GM21360 (cell line): ENCODE measurements around the gene GALNT9.
"Not testable (repeated sequence)": the region's sequence is repeated elsewhere in the genome, so short reads cannot be mapped to it uniquely, and the experiment has no call there.

Source experiments
- ATAC-seq: cut with Tn5 transposase; IDR thresholded peaks from one replicate; pipeline ENCODE4 v1.9.1; 2021; ENCODE audit warnings: mild to moderate bottlenecking, moderate library complexity; ENCODE audit not compliant: unreplicated experiment

GALNT9 gene

GRCh38 chr12:132149526-132149925 is 179.9 kb downstream of the GALNT9 start:
- ATAC-seq, result not testable (repeated sequence)

- no peak for ATAC-seq
Measured at GRCh38 chr12:132148368-132149045, 180.9 kb downstream of the GALNT9 start.

GRCh38 chr12:132147423-132148367 is 181.7 kb downstream of the GALNT9 start:
- ATAC-seq, result no peak

GRCh38 chr12:132146772-132147422 is 182.5 kb downstream of the GALNT9 start:
- ATAC-seq, result no peak
